Measurements from ENCODE around the gene PDE4B. TPM values are rescaled to one million over a fixed set of nuclear protein-coding genes. Genes with fewer than 3 reads are reported as not detected.

PDE4B gene
- total and polyA plus RNA-seq, 2 donors from 2014 or later, result 2.0 to 8.7 TPM

- DNase-seq, result no peak
- intact Hi-C loops (cut with DNase I), result no loop called here
- Histone ChIP-seq H3K9me3 (ENCODE audit: control insufficient read depth in 2 of 3, insufficient read depth in 1 of 3, low read length in 3 of 3) (no peaks in the 10 kb centered on the region), H3K9ac (ENCODE audit: low read length in 3 of 3) (no peak overlapping the region), H3K27me3 (ENCODE audit: control insufficient read depth, insufficient read depth, low read length) (no peaks in the 10 kb centered on the region), H3K4me3 (ENCODE audit: low read length in 3 of 3) (no peak overlapping the region), H3K27ac (ENCODE audit: low read depth in 2 of 2, low read length in 2 of 2) (no peak overlapping the region), H3K36me3 (ENCODE audit: control insufficient read depth in 2 of 3, insufficient read depth in 3 of 3, low read length in 3 of 3) (no peaks in the 10 kb centered on the region), H3K4me1 (ENCODE audit: control insufficient read depth in 2 of 3, insufficient read depth in 2 of 3, low read depth in 1 of 3, low read length in 3 of 3) (no peaks in the 10 kb centered on the region)
- FAIRE-seq, result no peak
- no peak for TF ChIP-seq CTCF (IDR thresholded peaks at IDR 0.05; ENCODE audit: borderline replicate concordance, extremely low read depth, insufficient read depth)
Measured at GRCh38 chr1:66247415-66248208, 454.9 kb downstream of the PDE4B start.

DNA sequence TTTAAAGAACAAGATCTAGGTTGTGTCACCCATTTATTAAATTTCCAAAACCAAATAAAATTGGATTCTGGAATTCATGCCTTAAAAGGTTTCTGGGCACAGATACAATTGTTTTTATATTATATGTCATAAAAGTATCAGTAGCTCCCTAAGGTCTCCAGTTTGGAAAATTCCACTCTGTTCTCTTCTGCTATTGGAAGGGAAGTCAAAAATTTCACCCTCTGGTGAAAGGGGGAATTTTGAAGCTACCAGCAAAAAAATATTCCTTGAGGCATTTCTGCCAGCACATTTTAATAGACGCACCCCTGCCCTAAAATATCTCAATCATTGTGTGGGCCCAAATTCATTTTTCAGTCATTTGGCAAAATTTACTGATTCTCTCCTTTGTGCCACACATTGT, 455.6 kb downstream of the PDE4B start:
- intact Hi-C loops (cut with DNase I), result no loop called here
- Histone ChIP-seq H3K4me1 (ENCODE audit: control insufficient read depth in 2 of 3, insufficient read depth in 2 of 3, low read depth in 1 of 3, low read length in 3 of 3) (no peaks in the 10 kb centered on the region), H3K27me3 (ENCODE audit: control insufficient read depth, insufficient read depth, low read length) (no peaks in the 10 kb centered on the region), H3K9me3 (ENCODE audit: control insufficient read depth in 2 of 3, insufficient read depth in 1 of 3, low read length in 3 of 3) (no peaks in the 10 kb centered on the region), H3K9ac (ENCODE audit: low read length in 3 of 3) (no peak overlapping the region), H3K36me3 (ENCODE audit: control insufficient read depth in 2 of 3, insufficient read depth in 3 of 3, low read length in 3 of 3) (no peaks in the 10 kb centered on the region), H3K27ac (ENCODE audit: low read depth in 2 of 2, low read length in 2 of 2) (no peak overlapping the region), H3K4me3 (ENCODE audit: low read length in 3 of 3) (no peak overlapping the region)
- DNase-seq, result no peak
- no peak for FAIRE-seq
- TF ChIP-seq CTCF (IDR thresholded peaks at IDR 0.05; ENCODE audit: borderline replicate concordance, extremely low read depth, insufficient read depth), result no peak

DNA sequence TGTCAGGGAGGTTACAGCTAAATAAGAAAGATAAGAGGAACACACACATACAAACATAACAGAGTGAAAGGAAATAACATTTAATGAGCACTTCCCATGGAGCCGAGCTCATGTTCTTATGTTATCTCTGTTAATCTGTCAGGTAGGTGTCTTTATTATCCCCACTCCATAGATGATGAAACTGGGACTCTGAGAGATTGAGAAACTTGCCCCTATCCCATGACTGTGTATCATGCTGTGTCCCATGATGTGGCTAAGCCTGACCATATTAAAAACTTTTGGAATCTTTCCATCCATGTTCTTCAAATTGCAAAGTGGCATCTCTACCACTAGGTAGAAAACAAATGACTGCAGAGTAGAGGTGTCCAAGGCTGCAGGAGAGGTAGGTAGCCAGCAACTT, 456.1 kb downstream of the PDE4B start:
- no peaks in the 10 kb centered on the region for H3K9me3 ChIP-seq (ENCODE audit: control insufficient read depth in 2 of 3, insufficient read depth in 1 of 3, low read length in 3 of 3)
- H3K36me3 ChIP-seq (ENCODE audit: control insufficient read depth in 2 of 3, insufficient read depth in 3 of 3, low read length in 3 of 3), result no peaks in the 10 kb centered on the region
- H3K27ac ChIP-seq (ENCODE audit: low read depth in 2 of 2, low read length in 2 of 2), result no peak overlapping the region
- intact Hi-C loops (cut with DNase I), result no loop called here
- no peak overlapping the region for H3K9ac ChIP-seq (ENCODE audit: low read length in 3 of 3)
- H3K4me3 ChIP-seq (ENCODE audit: low read length in 3 of 3), result no peak overlapping the region
- no peak for TF ChIP-seq CTCF (IDR thresholded peaks at IDR 0.05; ENCODE audit: borderline replicate concordance, extremely low read depth, insufficient read depth)
- no peaks in the 10 kb centered on the region for H3K4me1 ChIP-seq (ENCODE audit: control insufficient read depth in 2 of 3, insufficient read depth in 2 of 3, low read depth in 1 of 3, low read length in 3 of 3)
- H3K27me3 ChIP-seq (ENCODE audit: control insufficient read depth, insufficient read depth, low read length), result no peaks in the 10 kb centered on the region
- DNase-seq (no peak), FAIRE-seq (no peak)

All from kidney (tissue), 14 donors.